SK-N-SH (cell line): ENCODE results near the gene TSHZ2.

Source experiments
- EP300 ChIP-seq, 2 experiments: IDR thresholded peaks; 2 replicates each; pipeline versions ENCODE4 v1.4.0 to v1.6.1; 2012; ENCODE audit warnings: borderline replicate concordance in 1 of 2, low read depth in 1 of 2, low read length in 1 of 2
- EZH2phosphoT487 ChIP-seq: fragments of 200-600 bp; sonication (generic); IDR thresholded peaks from 2 replicates; pipeline ENCODE4 v1.6.1; 2017; ENCODE audit warnings: low read depth, mixed run types, mild to moderate bottlenecking, antibody characterized with exemption, moderate library complexity, borderline replicate concordance
- RAD21 ChIP-seq: IDR thresholded peaks from 2 replicates; pipeline ENCODE4 v1.6.1; 2012; ENCODE audit warnings: mild to moderate bottlenecking, low read length
- YY1 ChIP-seq: IDR thresholded peaks from 2 replicates; pipeline ENCODE4 v1.4.0; 2012; ENCODE audit warnings: low read depth, mild to moderate bottlenecking
- TF ChIP-seq, protein P1 (sequence below): fragments of 200-600 bp; sonication (generic); IDR thresholded peaks from 2 replicates; pipeline ENCODE4 v1.6.1; 2017; ENCODE audit warnings: antibody characterized with exemption, mild to moderate bottlenecking, moderate library complexity
- TF ChIP-seq, protein P2 (sequence below): fragments of 150-350 bp; IDR thresholded peaks from 2 replicates; pipeline ENCODE4 v1.6.1; 2017; ENCODE audit warnings: antibody characterized with exemption, low read length, low read depth, borderline replicate concordance

- TF ChIP-seq, protein P1, sequence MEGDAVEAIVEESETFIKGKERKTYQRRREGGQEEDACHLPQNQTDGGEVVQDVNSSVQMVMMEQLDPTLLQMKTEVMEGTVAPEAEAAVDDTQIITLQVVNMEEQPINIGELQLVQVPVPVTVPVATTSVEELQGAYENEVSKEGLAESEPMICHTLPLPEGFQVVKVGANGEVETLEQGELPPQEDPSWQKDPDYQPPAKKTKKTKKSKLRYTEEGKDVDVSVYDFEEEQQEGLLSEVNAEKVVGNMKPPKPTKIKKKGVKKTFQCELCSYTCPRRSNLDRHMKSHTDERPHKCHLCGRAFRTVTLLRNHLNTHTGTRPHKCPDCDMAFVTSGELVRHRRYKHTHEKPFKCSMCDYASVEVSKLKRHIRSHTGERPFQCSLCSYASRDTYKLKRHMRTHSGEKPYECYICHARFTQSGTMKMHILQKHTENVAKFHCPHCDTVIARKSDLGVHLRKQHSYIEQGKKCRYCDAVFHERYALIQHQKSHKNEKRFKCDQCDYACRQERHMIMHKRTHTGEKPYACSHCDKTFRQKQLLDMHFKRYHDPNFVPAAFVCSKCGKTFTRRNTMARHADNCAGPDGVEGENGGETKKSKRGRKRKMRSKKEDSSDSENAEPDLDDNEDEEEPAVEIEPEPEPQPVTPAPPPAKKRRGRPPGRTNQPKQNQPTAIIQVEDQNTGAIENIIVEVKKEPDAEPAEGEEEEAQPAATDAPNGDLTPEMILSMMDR: no peak
- no peak for TF ChIP-seq RAD21
- no peak for TF ChIP-seq EZH2phosphoT487
- TF ChIP-seq EP300 (IDR thresholded peaks at IDR 0.05; ENCODE audit: borderline replicate concordance in 1 of 2, low read depth in 1 of 2, low read length in 1 of 2): no peak
- no peak for TF ChIP-seq YY1
- TF ChIP-seq, protein P2, sequence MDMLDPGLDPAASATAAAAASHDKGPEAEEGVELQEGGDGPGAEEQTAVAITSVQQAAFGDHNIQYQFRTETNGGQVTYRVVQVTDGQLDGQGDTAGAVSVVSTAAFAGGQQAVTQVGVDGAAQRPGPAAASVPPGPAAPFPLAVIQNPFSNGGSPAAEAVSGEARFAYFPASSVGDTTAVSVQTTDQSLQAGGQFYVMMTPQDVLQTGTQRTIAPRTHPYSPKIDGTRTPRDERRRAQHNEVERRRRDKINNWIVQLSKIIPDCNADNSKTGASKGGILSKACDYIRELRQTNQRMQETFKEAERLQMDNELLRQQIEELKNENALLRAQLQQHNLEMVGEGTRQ: no peak
Observed at GRCh38 chr20:53168491-53168890, 196.3 kb downstream of the TSHZ2 start.
